ENCODE measurements around the gene C19orf73.
A peak's percentile ranks its signal among the peaks of the same experiment; 100 is the strongest.
"Not testable (repeated sequence)": the region's sequence is repeated elsewhere in the genome, so short reads cannot be mapped to it uniquely, and the experiment has no call there.

C19orf73 gene

GRCh38 chr19:49148784-49149651 is 30.1 kb upstream of the C19orf73 start:
- peak; percentile 94 for DNase-seq (ENCODE audit: low spot score)

- DNase-seq (ENCODE audit: low spot score): no peak
Measured at GRCh38 chr19:49148044-49148682, 29.2 kb upstream of the C19orf73 start.

DNA sequence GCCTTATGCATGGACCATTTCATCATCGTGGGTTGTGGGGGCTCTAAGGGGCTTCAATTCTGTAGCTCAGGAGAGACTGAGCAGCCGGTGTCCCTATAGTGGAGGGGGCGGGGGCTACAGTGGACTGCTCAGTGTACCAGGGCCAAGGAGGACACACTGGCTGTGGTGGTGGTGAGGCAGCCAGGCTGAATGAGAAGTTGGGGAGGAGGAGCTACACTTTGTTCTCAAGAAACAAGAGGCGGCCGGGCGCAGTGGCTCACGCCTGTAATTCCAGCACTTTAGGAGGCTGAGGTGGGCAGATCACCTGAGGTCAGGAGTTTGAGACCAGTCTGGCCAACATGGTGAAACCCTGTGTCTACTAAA is 27.4 kb upstream of the C19orf73 start:
- DNase-seq (ENCODE audit: low spot score): not testable (repeated sequence)

GRCh38 chr19:49145573-49146407 is 26.8 kb upstream of the C19orf73 start:
- DNase-seq (ENCODE audit: low spot score): peak; percentile 90

- DNase-seq (ENCODE audit: low spot score): peak; percentile 94
Measured at GRCh38 chr19:49142866-49143335, 24.0 kb upstream of the C19orf73 start.

DNA sequence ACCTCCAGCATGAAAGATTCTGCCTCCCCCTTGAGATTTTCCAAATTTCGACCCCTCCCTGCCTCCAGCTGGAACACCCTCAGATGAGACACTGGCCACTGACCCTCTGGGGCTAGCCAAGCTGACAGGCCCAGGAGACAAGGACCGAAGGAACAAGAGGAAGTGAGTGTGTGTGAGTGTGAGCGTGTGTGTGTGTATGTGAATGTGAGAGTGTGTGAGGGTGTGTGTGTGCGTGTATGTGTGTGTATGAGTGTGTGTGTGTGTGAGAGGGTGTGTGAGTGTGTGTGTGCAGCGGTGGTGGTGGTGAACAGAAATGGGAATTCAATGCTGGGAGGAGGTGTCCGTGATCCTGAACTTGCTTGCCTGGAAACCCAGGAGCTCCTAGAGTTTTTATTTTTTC is 22.4 kb upstream of the C19orf73 start:
- no peak for DNase-seq (ENCODE audit: low spot score)

GRCh38 chr19:49140951-49141350 is 22.0 kb upstream of the C19orf73 start:
- no peak for DNase-seq (ENCODE audit: low spot score)

DNA sequence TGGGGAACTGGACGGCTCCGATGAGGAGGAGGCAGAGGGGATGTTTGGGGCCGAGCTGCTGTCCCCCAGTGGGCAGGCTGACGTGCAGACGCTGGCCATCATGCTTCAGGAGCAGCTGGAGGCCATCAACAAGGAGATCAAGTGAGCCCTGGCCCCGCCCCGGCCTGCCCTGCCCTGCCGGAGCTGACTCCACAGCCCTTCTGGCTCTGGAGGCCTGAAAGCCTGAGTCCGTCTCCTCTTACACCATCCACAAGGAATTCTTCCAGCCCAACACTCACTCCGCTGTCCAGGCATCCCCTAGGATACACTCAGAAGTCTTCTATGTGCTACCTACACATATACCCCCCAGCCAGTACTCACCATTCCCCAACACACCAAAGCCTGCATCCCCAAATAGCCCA is 17.8 kb upstream of the C19orf73 start:
- DNase-seq (ENCODE audit: low spot score): no peak

DNA sequence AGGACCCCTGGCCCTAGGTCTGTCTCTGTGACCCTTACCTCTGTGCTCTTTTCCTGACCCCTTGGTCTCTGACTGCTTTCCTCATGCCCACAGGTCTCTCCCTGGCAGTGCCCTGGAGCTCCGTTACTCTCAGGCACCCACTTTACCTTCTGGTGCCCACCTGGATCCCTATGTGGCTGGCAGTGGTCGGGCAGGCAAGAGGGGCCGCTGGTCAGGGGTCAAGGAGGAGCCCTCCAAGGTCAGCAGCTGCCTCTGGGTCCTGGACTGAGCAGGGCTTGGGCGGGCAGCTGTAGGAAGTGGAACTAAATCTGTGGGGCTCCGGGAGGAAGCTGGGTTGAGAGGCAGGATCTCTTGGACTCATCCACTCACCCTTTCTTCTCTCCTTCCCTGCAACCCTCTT is 16.7 kb upstream of the C19orf73 start:
- no peak for DNase-seq (ENCODE audit: low spot score)

DNA sequence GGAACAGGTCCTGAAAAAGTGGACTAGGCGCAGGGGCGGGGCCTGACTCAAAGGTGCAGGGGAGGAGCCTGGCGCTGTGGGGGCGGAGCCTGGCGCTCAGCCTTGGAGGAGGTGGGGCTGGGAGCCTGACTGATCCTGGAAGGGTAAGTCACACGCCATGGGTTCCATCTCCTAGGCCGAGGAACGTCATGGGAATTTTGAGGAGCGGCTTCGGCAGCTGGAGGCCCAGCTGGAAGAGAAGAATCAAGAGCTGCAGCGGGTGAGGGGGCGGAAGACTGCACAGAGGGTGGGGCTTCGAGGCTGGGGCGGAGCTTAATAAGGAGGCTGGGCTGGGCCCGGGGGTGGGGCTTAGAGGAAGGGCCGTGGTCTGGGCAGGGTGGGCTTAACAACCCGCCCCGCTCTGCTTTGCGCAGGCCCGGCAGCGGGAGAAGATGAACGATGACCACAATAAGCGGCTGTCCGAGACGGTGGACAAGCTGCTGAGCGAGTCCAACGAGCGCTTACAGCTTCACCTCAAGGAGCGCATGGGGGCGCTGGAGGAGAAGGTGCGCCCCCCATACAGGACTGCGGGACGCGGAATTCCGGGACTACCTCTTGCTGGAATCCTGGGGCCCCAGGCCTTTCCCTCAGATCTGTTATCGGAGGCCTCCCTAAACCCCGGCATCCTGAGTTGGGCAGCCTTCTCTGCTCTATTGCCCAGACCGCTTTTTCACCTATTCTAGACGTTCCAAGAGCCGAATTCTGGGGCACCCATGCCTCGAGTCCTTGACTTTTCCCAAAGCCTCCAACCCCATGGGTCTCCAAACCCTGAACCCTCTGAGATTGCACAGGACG is 14.9 kb upstream of the C19orf73 start:
- peak; percentile 58 for DNase-seq (ENCODE audit: low spot score)

DNA sequence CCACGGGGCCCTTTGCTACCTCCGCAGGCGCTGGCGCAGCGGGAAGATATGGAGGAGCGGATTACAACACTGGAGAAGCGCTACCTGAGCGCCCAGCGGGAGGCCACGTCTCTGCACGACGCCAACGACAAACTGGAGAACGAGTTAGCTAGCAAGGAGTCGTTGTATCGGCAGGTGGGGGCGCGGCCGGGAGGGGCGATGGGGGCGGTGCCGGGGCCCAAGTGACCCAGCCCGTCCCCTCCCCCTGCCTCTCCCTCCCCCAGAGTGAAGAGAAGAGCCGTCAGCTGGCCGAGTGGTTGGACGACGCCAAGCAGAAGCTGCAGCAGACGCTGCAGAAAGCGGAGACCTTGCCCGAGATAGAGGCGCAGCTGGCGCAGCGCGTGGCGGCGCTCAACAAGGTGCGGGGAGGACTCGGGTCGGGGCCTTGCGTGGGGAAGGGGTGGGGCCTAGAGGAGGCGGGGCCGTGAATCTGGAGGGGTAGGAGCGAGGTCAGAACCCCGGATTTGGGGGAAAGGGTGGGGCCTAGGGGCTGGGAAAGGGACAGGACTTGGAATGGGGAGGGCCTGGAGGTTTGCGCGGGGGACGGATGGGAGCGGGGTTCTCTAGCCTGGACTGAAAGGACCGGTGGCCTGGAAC is 14.1 kb upstream of the C19orf73 start:
- no peak for DNase-seq (ENCODE audit: low spot score)

- DNase-seq (ENCODE audit: low spot score): no peak
Measured at GRCh38 chr19:49130325-49130724, 11.4 kb upstream of the C19orf73 start.

GRCh38 chr19:49129238-49129583 is 10.3 kb upstream of the C19orf73 start:
- DNase-seq (ENCODE audit: low spot score): no peak

DNA sequence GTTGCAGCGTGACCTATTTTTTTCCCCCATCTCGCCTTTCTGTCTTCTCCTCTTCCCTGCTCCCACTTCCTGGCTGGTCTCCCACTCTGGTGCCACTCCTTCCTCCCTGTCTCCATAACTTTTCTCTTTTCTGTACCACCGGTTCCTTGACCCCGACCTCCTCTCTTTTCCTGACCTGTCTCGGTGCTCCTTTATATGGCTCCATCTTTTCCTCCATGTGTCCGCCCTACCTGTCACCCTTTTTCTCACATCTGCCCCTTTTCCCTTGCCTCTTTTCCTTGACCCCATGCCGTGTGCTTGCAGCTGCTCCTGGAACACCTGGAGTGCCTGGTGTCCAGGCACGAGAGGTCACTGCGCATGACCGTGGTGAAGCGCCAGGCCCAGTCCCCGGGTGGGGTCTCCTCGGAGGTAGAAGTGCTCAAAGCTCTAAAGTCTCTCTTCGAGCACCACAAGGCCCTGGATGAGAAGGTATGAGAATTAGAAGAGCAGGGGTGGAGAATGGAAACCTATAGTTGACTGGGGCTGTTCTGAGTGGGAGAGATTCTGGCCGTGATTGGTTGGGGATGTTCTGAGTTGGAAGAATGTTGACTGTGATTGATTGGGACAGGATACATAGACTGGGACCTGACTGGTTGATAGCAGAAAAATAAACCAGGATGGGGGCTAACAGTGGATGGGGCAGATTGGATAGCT is 9.7 kb upstream of the C19orf73 start:
- no peak for DNase-seq (ENCODE audit: low spot score)

DNA sequence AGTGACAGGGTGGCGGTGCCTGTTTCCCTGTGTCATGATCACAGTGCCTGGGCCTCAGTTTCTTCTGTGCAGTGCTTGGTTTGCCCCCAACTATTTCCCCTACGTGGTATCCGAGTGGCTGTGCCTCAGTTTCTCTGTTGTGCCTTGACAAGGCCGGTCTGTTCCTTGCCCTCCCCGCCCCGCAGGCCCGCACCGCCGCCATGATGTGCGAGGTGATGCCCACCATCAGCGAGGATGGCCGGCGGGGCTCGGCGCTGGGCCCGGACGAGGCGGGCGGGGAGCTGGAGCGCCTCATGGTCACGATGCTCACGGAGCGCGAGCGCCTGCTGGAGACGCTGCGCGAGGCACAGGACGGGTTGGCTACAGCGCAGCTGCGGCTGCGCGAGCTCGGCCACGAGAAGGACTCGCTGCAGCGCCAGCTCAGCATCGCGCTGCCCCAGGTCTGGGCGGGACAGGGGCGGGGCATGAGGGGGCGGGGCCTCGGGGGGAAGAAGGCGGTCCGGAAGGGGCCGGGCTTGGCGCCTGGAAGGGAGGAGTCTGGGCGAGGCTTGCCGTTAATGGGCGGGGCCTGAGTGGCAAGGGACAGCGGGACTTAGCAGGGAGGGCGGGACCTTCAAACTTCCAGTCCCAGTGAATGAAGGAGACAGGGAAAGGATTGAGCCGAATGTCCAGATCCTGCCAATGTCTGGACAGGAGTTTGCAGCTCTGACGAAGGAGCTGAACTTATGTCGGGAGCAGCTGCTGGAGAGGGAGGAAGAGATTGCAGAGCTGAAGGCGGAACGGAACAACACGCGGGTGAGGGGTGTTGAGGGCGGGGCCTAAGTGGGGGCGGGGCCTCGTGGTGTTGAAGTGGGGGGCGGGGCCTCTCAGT is 9.0 kb upstream of the C19orf73 start:
- DNase-seq (ENCODE audit: low spot score): peak; percentile 97

DNA sequence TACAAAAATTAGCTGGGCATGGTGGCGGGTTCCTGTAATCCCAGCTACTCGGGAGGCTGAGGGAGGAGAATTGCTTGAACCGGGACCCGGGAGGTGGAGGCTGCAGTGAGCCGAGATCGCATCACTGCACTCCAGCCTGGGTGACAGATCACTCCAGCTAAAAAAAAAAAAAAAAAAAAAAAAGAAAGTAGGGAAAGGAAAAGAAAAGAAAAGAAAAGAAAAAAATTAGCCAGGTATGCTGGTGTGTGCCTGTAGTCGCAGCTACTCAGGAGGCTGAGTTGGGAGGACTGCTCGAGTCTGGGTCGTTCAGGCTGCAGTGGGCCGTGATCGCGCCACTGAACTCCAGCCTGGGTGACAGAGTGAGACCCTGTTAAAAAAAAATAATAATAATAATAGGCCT is 8.3 kb upstream of the C19orf73 start:
- not testable (repeated sequence) for DNase-seq (ENCODE audit: low spot score)

GRCh38 chr19:49126575-49126974 is 7.6 kb upstream of the C19orf73 start:
- DNase-seq (ENCODE audit: low spot score): no peak

- DNase-seq (ENCODE audit: low spot score): no peak
Measured at GRCh38 chr19:49125025-49125731, 6.2 kb upstream of the C19orf73 start.

GRCh38 chr19:49123285-49123684 is 4.3 kb upstream of the C19orf73 start:
- not testable (repeated sequence) for DNase-seq (ENCODE audit: low spot score)
